ENCODE data around the gene HIGD1C.

DNA sequence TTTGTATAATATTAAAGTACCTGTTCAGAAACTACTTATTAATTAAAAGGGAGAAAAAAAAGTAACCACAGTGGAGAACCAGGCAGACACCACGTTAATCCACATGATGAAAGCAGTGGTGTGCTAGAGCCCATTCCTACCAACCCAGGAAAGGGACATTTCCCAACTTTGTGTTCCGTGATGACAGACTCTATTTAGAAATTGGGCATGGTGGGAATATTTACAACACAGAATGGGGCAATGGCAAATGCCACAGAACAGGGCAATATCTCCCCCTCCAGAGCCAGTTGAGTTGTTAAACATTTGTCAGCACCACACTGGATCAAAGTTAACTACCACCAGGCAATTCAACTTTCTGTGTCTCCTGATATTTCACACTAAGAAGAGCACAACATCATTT, 1.2 kb upstream of the HIGD1C start:
- TF ChIP-seq POLR2AphosphoS5 (IDR thresholded peaks at IDR 0.05): no peak
- no peak for TF ChIP-seq CTCF (IDR thresholded peaks at IDR 0.05)

All from esophagus muscularis mucosa (tissue), 3 donors.